Activated naive CD4-positive, alpha-beta T cell treated with anti-CD3 and anti-CD28 coated beads, Interleukin-2, amount 50 U/mL, for 16 hours (primary cell): ENCODE results near the gene NCAPD3.
A peak's percentile ranks its signal among the peaks of the same experiment; 100 is the strongest.

ENCODE experiments used
- DNase-seq: peaks from one replicate; pipeline ENCODE4 v3.0.0-alpha.2; 2020

The NCAPD3 gene

GRCh38 chr11:134253188-134253993 lies 29.6 kb upstream of the NCAPD3 start, which contains the start of the genes ACAD8 and THYN1:
Gene ACAD8 (plus strand): TSS chr11:134253568. CDS start chr11:134253601, 33 bp downstream.
Gene THYN1 (minus strand): TSS chr11:134253352. CDS start chr11:134252882, 470 bp downstream.
- DNase-seq = peak; percentile 96

- peak; percentile 31 for DNase-seq
These were observed 28.8 kb upstream of the NCAPD3 start for GRCh38 chr11:134252346-134253187.

- DNase-seq = no peak
These were observed 26.9 kb upstream of the NCAPD3 start for GRCh38 chr11:134250675-134251074.

GRCh38 chr11:134250246-134250645 lies 26.5 kb upstream of the NCAPD3 start:
- no peak for DNase-seq

- DNase-seq = no peak
These were observed 25.2 kb upstream of the NCAPD3 start for GRCh38 chr11:134248910-134249480.

GRCh38 chr11:134246678-134247077 lies 22.9 kb upstream of the NCAPD3 start:
- no peak for DNase-seq

- no peak for DNase-seq
These were observed 22.3 kb upstream of the NCAPD3 start for GRCh38 chr11:134246100-134246499.

GRCh38 chr11:134245434-134245833 lies 21.7 kb upstream of the NCAPD3 start:
- no peak for DNase-seq

- no peak for DNase-seq
These were observed 20.8 kb upstream of the NCAPD3 start for GRCh38 chr11:134244593-134244992.

GRCh38 chr11:134243913-134244312 lies 20.1 kb upstream of the NCAPD3 start:
- no peak for DNase-seq

GRCh38 chr11:134242376-134242775 lies 18.6 kb upstream of the NCAPD3 start:
- DNase-seq = no peak

- DNase-seq = no peak
These were observed 16.8 kb upstream of the NCAPD3 start for GRCh38 chr11:134240592-134240991.

- DNase-seq = no peak
These were observed 15.2 kb upstream of the NCAPD3 start for GRCh38 chr11:134238956-134239355.

- no peak for DNase-seq
These were observed 13.8 kb upstream of the NCAPD3 start for GRCh38 chr11:134237557-134237922.

- DNase-seq = no peak
These were observed 13.2 kb upstream of the NCAPD3 start for GRCh38 chr11:134236834-134237556.

- DNase-seq = no peak
These were observed 11.6 kb upstream of the NCAPD3 start for GRCh38 chr11:134235399-134235798.

GRCh38 chr11:134233729-134234179 lies 10.0 kb upstream of the NCAPD3 start:
- DNase-seq = no peak

- no peak for DNase-seq
These were observed 8.3 kb upstream of the NCAPD3 start for GRCh38 chr11:134231958-134232659.

GRCh38 chr11:134230339-134230738 lies 6.6 kb upstream of the NCAPD3 start:
- DNase-seq = no peak

- DNase-seq = no peak
These were observed 5.5 kb upstream of the NCAPD3 start for GRCh38 chr11:134229126-134229790.

GRCh38 chr11:134228625-134229024 lies 4.9 kb upstream of the NCAPD3 start:
- no peak for DNase-seq
